ENCODE measurements around the gene UNCX.

Gene UNCX

GRCh38 chr7:1230411-1231213 lies 2.1 kb upstream of the UNCX start:
- no peaks in the 10 kb centered on the region for H3K36me3 ChIP-seq (replicated peaks)
- no peak for DNase-seq
- TF ChIP-seq CTCF (IDR thresholded peaks at IDR 0.05; ENCODE audit: low read depth, low read length, missing control alignments), result no peak
- in situ Hi-C loops (cut with HindIII; ENCODE audit: low pct_ligation_motif_present, low sequenced_read_pairs), result no loop called here
- H3K27me3 ChIP-seq (replicated peaks), result peaks cover 83% of the 10 kb centered on the region
- no peak overlapping the region for H3K27ac ChIP-seq
- no peak overlapping the region for H3K4me3 ChIP-seq (ENCODE audit: low read depth, low read length)

GRCh38 chr7:1231214-1232102 lies 1.2 kb upstream of the UNCX start:
- Histone ChIP-seq H3K4me3 (ENCODE audit: low read depth, low read length) (no peak overlapping the region), H3K27ac (no peak overlapping the region), H3K27me3 (replicated peaks) (peaks cover 80% of the 10 kb centered on the region), H3K36me3 (replicated peaks) (no peaks in the 10 kb centered on the region)
- no peak for DNase-seq
- in situ Hi-C loops (cut with HindIII; ENCODE audit: low pct_ligation_motif_present, low sequenced_read_pairs), result no loop called here
- TF ChIP-seq CTCF (IDR thresholded peaks at IDR 0.05; ENCODE audit: low read depth, low read length, missing control alignments), result no peak

GRCh38 chr7:1232103-1232466 lies 587 bp upstream of the UNCX start:
- in situ Hi-C loops (cut with HindIII; ENCODE audit: low pct_ligation_motif_present, low sequenced_read_pairs), result no loop called here
- Histone ChIP-seq H3K27me3 (replicated peaks) (peaks cover 78% of the 10 kb centered on the region), H3K36me3 (replicated peaks) (no peaks in the 10 kb centered on the region), H3K27ac (no peak overlapping the region), H3K4me3 (ENCODE audit: low read depth, low read length) (no peak overlapping the region)
- no peak for TF ChIP-seq CTCF (IDR thresholded peaks at IDR 0.05; ENCODE audit: low read depth, low read length, missing control alignments)
- no peak for DNase-seq

GRCh38 chr7:1233333-1234048 lies 819 bp downstream of the UNCX start:
- TF ChIP-seq CTCF (IDR thresholded peaks at IDR 0.05; ENCODE audit: low read depth, low read length, missing control alignments), result no peak
- peaks cover 67% of the 10 kb centered on the region for H3K27me3 ChIP-seq (replicated peaks)
- in situ Hi-C loops (cut with HindIII; ENCODE audit: low pct_ligation_motif_present, low sequenced_read_pairs), result no loop called here

GRCh38 chr7:1234049-1234880 lies 1.6 kb downstream of the UNCX start:
- Histone ChIP-seq H3K27ac (no peak overlapping the region), H3K27me3 (replicated peaks) (peaks cover 67% of the 10 kb centered on the region), H3K36me3 (replicated peaks) (no peaks in the 10 kb centered on the region), H3K4me3 (ENCODE audit: low read depth, low read length) (no peak overlapping the region)
- in situ Hi-C loops (cut with HindIII; ENCODE audit: low pct_ligation_motif_present, low sequenced_read_pairs), result no loop called here
- no peak for TF ChIP-seq CTCF (IDR thresholded peaks at IDR 0.05; ENCODE audit: low read depth, low read length, missing control alignments)
- DNase-seq, result no peak

More at GRCh38 chr7:1233333-1234048, 819 bp downstream of the UNCX start:
- no peak overlapping the region for H3K4me3 ChIP-seq (ENCODE audit: low read depth, low read length)
- no peak overlapping the region for H3K27ac ChIP-seq
- H3K36me3 ChIP-seq (replicated peaks), result no peaks in the 10 kb centered on the region
- no peak for DNase-seq

Measured in brain microvascular endothelial cell (primary cell).